Colonic mucosa (tissue), 4 donors: ENCODE data around the gene TF. TPM values are rescaled to one million over a fixed set of nuclear protein-coding genes. Genes with fewer than 3 reads are reported as not detected.

Experiments
- DNase-seq: peaks from one replicate; pipeline ENCODE4 v3.0.0-alpha.2; 2020
- H3K27ac ChIP-seq: fragments of 200-600 bp; one replicate; pipeline ENCODE4 v1.8.0; 2021
- H3K27me3 ChIP-seq: fragments of 200-600 bp; one replicate; pipeline ENCODE4 v1.8.0; 2021
- H3K36me3 ChIP-seq: fragments of 200-600 bp; one replicate; pipeline ENCODE4 v1.8.0; 2021
- H3K4me1 ChIP-seq: fragments of 200-600 bp; one replicate; pipeline ENCODE4 v1.8.0; 2021; ENCODE audit warnings: mild to moderate bottlenecking
- H3K4me3 ChIP-seq: fragments of 200-600 bp; one replicate; pipeline ENCODE4 v1.8.0; 2021
- H3K9ac ChIP-seq, 2 donors: one replicate each; pipeline ENCODE4 v1.7.0; 2013; ENCODE audit warnings: control low read depth in 2 of 2, low read depth in 2 of 2, low read length in 2 of 2
- H3K9me3 ChIP-seq: fragments of 200-600 bp; one replicate; pipeline ENCODE4 v1.8.0; 2021
- CTCF ChIP-seq: fragments of 200-600 bp; IDR thresholded peaks from one replicate; pipeline ENCODE4 v1.8.0; 2022; ENCODE audit warnings: antibody characterized with exemption, mild to moderate bottlenecking
- intact Hi-C: fragments of 100-400 bp; cut with DNase I; formaldehyde crosslinking; loops from one replicate; pipeline ENCODE4 v1.14.1; 2022
- total RNA-seq, 2 donors: library from RNA; stranded (reverse); fragmentation: NEBNext Ultra II Directional in 1 of 2; extraction: Animal tissue kit (Norgen Biotek cat#: 25700) in 1 of 2; gene quantifications; one replicate each; pipeline ENCODE4 v1.2.1, GENCODE V29; 2021
- donor health status: healthy.
- donor health status: DM: no; HTN: no; CAD: no.
- donor health status: DM: no; HTN: no; CAD: no.

The TF gene
- 10 to 100 TPM in 1 of 2 donors, 1 to 10 TPM in 1; 3.2 to 18.6 TPM for total RNA-seq

- Histone ChIP-seq H3K4me3 (peak within 1 kb of the TSS; percentile 6), H3K27me3 (no peaks in the 10 kb centered on the region), H3K27ac (no peak within 1 kb of the TSS), H3K4me1 (no peaks in the 10 kb centered on the region), H3K9ac (no peak within 1 kb of the TSS), H3K36me3 (no peaks in the 10 kb centered on the region), H3K9me3 (no peaks in the 10 kb centered on the region)
- TF ChIP-seq CTCF = no peak
- intact Hi-C loops = no loop called here
- no peak for DNase-seq
Observed at GRCh38 chr3:133745981-133746711, at the start of gene TF. TF (plus strand) TSS chr3:133746393; CDS start chr3:133746441, 48 bp downstream.

GRCh38 chr3:133697960-133698359 lies 48.2 kb upstream of the TF start:
- intact Hi-C loops = no loop called here
- H3K9me3 ChIP-seq = no peaks in the 10 kb centered on the region
- TF ChIP-seq CTCF = no peak
- H3K36me3 ChIP-seq = no peaks in the 10 kb centered on the region
- H3K9ac ChIP-seq = no peak overlapping the region
- DNase-seq = no peak
- H3K27me3 ChIP-seq = no peaks in the 10 kb centered on the region
- no peak overlapping the region for H3K4me3 ChIP-seq
- no peaks in the 10 kb centered on the region for H3K4me1 ChIP-seq
- H3K27ac ChIP-seq = no peak overlapping the region

- intact Hi-C loops = no loop called here
- no peak for TF ChIP-seq CTCF
- no peak overlapping the region for H3K4me3 ChIP-seq
- no peaks in the 10 kb centered on the region for H3K4me1 ChIP-seq
- H3K9ac ChIP-seq = no peak overlapping the region
- no peaks in the 10 kb centered on the region for H3K9me3 ChIP-seq
- H3K27me3 ChIP-seq = no peaks in the 10 kb centered on the region
- no peak overlapping the region for H3K27ac ChIP-seq
- DNase-seq = no peak
- H3K36me3 ChIP-seq = no peaks in the 10 kb centered on the region
Observed at GRCh38 chr3:133699467-133699866, 46.7 kb upstream of the TF start.

- no peak for DNase-seq
- H3K9me3 ChIP-seq = no peaks in the 10 kb centered on the region
- H3K4me1 ChIP-seq = no peaks in the 10 kb centered on the region
- H3K36me3 ChIP-seq = no peaks in the 10 kb centered on the region
- no peak overlapping the region for H3K9ac ChIP-seq
- no peak for TF ChIP-seq CTCF
- no peaks in the 10 kb centered on the region for H3K27me3 ChIP-seq
- no peak overlapping the region for H3K4me3 ChIP-seq
- intact Hi-C loops = no loop called here
- H3K27ac ChIP-seq = no peak overlapping the region
Observed at GRCh38 chr3:133699903-133700302, 46.3 kb upstream of the TF start.

- Histone ChIP-seq H3K4me3 (no peak overlapping the region), H3K9me3 (no peaks in the 10 kb centered on the region), H3K9ac (no peak overlapping the region), H3K27me3 (no peaks in the 10 kb centered on the region), H3K4me1 (no peaks in the 10 kb centered on the region), H3K36me3 (no peaks in the 10 kb centered on the region), H3K27ac (no peak overlapping the region)
- TF ChIP-seq CTCF = no peak
- intact Hi-C loops = no loop called here
- DNase-seq = no peak
Observed at GRCh38 chr3:133700351-133700750, 45.8 kb upstream of the TF start.
